IPS-NIHi7 (cell line): Measurements from ENCODE around the gene UBR4.
A peak's percentile ranks its signal among the peaks of the same experiment; 100 is the strongest.
"Not testable (repeated sequence)": the region's sequence is repeated elsewhere in the genome, so short reads cannot be mapped to it uniquely, and the experiment has no call there.

ENCODE experiments used
- DNase-seq: peaks from one replicate; pipeline ENCODE4 v3.0.0; 2012; ENCODE audit warnings: mixed read lengths; ENCODE audit errors: extremely low spot score

UBR4 gene

DNA sequence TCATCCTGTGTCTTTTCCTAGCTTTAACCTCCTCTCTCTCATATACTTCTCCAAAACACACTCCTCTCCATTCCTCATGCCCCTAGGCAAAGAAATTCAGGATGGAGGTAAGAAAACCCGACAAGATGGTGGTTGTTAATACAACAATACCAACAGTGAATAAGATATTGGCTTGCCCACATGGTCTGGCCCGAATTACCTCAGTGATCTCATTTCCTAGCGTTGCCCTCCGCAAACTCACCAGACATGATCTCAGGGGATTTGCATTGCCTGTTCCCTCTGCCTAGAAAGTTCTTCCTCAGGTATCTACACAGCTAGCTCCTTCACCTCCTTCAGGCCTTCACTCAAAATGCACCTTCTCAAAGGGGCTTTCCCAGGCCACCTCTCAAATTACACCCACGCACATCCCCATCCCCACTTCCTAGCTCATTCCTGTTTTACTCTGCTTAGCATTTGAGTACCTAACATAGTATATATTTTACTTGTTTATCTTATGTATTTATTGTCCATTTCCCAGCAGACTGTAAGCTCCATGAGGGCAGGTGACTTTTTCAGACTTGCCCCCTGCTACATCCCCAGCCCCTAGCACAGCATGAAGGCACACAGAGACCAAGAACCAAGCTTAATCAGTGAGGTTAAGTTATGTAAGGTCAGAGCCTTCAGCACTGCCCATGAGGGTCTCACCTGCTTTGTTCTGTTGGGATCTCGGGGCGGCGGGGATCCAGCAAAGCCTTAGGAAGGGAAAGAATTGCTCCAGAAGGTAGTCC lies 10.2 kb upstream of the UBR4 start:
- no peak for DNase-seq

DNA sequence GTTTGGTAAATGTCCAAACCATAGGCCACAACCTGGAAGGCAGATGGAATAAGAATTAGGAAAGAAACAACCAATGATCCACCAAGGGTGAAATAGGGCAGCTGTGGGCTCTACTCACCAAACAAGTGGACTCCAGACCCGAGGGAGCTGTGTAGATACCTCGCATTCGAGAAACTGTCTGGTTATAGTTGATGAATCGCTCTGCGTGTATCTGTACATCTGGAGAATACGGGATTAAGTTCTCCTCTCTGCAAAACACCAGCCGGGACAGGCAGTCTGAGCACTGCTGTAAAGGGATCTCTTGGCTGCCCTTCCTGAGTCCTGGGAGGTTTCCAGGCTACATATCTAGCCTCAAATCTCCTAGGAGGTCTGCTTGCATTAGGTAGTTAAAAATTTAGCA lies 9.4 kb upstream of the UBR4 start:
- DNase-seq: no peak

DNA sequence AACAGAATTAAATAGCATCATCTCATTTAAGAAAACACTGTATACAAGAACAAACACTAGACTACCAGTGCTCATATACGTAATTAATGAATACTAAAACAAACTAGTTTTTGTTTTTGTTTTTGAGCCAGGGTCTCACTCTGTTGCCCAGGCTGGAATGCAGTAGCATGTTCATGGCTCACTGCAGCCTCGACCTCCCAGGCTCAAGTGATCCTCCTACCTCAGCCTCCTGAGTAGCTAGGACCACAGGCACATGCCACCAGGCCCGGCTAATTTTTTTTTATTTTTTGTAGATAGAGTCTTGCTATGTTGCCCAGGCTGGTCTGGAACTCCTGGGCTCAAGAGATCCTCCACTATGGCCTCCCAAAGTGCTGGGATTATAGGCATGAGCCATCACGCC lies 6.5 kb upstream of the UBR4 start:
- not testable (repeated sequence) for DNase-seq

DNA sequence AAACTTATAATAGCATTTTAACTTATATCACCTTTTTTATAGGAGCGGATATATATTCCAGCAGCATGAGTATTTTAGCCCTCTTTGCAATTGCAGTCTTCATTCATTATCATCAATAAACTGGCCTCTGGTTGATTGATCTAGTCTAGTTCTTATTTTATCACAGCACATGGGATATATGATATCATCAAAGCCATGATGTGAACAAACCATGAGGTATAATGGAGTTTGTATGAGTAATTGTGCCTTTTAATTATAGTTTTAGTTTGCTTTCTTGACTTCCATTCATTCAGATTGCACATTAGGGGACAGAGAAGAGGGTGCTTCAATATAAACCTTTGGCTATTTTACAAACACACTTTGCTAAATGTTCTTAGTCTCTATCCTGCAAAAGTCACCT lies 3.5 kb upstream of the UBR4 start:
- no peak for DNase-seq

DNA sequence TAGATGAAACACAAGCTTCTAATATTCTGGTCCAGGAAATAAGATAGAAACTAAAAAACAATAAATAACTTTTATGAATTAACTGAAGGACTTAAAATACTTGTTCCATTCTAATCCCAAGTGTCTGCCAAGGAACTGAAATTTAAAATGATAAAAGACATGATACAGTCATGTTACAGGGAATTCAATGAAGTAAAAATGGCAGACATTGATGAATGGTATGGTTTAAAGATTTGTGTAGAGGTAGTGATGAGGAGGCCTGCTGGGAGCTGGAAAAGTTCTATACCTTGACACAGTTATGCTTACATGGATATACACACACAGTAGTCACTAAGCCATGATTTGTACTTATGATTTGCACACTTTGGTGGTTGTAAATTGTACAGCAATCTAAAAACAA lies 2.1 kb upstream of the UBR4 start:
- DNase-seq: no peak

DNA sequence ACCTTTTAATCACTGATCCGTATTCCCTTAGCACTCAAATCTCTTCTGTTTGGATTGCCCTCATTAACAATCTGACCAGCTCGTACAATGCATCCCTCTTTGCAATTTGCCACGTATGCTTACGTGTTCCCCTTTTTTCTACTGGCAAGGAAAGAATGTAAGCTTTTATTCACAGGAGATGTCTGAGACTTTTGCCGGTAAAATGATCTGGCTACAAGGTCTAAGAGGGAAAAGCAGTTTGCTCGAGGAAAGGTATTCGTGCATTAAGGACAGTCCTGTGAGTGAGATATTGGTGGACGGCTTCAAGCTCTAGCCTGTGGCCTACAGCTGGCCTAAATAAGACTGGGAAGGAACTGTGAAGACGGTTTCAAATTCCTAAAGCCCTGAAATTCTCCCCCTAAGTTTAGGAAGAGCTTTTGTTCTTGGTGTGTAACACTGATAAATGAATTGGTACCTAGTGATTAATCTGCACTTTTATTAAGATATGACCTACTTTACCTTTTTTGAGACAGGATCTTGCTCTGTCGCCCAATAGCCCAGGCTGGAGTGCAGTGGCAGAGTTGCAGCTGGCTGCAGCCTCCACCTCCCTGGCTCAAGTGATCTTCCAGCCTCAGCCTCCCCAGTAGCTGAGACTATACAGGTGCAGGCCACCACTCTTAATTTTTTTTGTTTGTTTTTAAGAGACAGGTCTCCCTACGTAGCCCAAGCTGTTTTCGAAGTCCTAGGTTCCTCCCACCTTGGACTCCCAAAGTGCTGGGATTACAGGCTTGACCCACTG lies 895 bp upstream of the UBR4 start:
- no peak for DNase-seq

DNA sequence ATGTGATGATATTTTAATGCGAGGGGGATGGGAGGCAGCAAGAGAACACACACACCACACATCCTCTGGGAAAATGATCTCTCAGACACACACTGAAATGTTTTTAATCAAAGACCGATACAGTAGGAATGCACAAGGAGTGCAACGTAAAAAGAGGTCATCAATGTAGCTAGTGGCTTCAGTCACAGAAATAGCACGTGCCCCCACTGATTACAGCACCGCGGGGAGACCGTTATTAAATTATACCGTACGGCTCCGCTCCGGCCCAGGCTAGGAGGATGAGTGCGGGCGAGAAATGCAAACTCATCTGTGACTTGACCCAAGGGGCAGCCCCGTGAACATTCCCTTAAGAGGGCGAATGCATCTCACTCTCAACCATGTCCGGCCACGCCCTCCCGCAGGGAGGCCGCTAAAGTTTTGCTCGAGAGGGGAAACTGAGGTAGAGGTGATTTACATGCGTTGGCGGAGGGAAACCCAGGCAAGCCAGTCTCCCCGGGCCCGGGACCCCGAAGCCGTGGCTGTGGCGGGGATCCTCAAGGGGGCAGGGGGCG lies 552 bp downstream of the UBR4 start:
- peak; percentile 48 for DNase-seq

DNA sequence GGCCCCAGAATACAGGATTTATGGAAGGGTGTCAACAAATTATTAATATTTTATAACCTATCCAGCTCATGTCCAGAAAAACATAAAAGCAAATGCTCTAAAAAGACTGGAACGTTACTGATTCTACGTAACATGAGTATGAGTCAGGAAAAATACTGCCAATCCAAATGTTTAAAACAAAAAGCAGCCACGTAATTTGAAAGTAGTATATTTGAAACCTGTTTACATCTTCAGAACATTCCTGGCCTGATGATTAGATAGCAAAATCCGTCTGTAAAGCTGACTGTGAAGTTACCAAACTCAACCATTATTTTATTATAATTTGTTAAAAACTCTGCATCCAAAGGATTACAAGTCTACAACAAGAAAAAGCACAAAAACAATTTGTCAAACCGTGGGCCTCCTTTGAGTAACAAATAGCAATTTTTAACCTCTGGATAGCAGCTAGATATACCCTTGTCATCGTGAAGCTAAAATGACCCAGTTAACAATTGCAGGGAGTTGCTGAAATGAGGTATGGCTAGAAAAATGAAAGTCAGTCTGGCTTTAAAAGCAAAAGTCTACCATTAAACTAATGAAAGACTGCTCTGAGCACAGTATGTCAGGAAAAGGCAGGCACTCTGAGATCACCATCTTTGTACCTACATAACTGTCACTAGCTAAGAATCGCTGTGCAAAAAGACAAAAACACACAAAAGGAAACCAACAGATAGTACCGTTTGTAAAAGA lies 1.2 kb downstream of the UBR4 start:
- no peak for DNase-seq

DNA sequence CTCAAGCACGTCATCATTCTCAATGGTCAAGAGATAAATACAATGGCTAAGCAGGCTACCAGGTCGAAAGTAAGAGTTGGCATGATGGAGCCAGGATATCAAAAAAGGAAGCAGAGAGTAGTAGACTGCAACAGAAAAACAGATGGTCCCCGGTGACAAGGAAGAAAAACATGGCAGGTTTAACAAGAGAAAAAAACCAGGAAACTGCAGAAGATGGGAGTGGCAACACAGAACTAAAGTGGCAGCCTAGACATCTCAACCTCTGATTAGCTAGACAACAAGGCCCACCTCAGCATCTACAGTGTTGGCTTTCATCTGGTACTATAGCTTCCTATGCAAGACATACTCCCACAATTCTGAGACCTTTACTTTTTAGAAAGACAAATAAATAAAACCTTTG lies 3.1 kb downstream of the UBR4 start:
- DNase-seq: no peak

DNA sequence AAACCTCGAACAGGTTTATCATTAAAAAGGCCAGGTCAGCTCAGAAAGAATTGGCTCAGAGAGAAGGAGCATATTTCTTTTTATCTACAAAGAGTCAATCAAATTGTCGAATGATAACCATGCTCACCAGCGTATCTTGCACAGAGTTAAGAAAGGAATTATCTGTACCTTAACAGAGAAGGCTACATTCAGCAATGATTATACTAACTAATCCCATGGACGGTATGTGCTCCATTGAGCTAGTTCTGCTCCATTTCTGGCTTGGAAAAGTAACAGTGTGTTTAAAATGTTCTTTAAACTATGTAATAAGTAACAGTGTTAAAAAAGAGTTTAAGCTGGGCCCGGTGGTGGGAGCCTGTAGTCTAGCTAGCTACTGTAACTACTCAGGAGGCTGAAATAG lies 4.2 kb downstream of the UBR4 start:
- no peak for DNase-seq

DNA sequence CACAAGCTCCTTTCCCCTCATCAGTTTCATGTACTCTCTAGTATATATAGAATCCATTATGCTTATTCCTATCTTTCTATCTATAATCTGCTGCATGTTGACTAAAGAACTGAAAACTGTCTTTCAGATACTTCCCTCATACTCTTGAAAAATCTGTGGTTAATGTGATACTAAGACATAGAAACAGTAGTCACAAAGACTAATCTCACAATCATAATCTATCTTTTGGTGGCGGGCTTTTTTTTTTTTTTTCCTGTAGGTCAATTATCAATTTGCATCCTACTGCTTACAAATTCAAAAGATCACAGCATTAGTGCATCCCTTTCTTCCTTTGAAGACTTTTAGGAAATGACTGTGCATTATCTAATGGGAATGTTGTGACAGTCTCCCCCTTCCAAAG lies 4.7 kb downstream of the UBR4 start:
- no peak for DNase-seq

DNA sequence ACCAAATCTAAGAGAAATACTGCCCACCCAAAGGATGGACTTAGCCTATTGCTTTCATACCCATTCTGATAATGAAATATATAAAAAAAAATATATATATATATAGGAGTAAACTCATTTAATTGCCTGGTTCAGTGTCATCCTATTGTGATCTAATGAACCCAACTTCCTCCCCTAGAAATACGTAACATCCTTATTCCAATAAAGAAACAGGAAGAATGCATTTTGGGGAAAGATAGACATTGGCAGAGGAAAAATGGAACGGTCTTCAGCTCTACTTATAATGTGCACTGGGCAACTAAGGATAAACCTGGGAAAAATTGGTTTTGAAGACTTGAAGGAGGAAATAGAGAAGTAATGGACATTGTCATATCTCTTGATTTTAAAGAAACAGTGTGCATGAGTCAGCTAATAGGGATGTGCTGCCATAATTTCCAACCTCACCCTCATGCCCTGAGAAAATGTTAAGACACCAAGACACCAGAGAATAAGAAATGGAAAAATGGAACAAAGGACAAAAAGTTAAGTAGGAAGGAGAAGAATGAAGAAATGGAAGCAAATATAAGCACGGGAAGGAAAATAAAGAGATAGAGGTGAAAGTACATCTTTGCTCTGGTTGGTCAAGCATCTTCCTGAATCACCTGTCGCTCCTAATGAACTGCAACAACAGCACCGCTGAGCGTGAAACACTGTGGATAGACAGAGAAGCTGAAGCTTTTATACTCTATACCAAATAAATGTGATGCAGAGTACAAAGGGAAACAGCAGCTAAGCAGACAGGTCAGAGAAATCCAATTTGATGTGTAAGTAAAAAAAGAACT lies 5.4 kb downstream of the UBR4 start:
- DNase-seq: no peak

DNA sequence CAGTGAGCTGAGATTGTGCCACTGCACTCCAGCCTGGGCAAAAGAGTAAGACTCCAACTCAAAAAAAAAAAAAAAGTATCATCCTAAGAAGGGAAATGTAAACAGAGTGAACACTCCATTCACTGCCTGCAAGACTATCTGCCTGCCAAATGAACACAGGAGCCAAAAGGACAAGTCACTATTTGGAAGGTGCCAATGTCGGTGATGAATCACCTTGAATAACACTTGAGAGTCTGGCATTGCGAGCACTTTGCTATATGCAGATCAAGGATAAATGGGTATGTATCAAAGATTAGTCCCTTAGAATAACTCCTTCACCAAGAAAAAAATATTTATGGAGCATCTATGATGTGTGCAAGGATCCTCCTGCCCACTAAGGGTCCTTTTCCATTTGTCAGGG lies 6.6 kb downstream of the UBR4 start:
- DNase-seq: no peak

DNA sequence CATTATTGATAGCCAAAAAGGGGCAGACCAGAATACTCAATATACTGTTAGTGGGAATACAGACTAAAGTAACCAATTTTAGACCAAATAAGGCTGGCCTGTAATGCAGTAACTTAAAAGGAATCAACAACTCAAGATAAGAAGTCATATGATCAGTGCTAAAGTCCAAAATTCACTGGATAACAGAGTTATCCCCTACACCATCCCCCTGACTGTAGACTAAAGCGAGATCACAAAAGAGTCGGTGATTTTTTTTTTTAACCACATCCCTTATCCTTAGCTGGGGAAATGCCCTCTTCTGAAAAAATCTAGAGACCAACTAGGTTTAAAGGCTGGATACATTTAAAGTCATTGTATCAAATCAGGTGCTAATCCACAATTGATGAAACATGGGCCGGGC lies 7.7 kb downstream of the UBR4 start:
- DNase-seq: no peak

DNA sequence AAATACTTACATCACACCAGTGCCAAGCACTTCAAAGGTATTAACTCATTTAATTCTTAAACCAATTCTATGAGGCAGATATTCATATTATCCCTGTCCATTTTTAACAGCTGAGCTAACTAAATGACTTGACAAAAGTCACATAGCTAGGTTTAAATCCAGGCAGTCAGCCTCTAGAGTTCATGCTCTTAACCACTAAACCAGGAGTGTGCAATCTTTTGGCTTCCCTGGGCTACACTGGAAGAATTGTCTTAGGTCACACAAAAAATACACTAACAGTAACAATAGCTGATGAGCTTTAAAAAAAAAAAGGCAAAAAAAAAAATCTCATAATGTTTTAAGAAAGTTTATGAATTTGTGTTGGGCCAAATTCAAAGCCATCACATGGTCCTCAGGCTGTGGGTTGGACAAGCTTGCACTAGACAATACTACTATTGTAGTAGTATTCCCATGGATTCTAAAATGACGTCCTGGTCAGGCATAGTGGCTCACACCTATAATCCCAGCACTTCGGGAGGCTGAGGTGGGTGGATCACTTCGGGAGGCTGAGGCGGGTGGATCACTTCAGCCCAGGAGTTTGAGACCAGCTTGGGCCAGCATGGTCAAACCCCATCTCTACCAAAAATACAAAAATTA lies 10.0 kb downstream of the UBR4 start:
- no peak for DNase-seq

DNA sequence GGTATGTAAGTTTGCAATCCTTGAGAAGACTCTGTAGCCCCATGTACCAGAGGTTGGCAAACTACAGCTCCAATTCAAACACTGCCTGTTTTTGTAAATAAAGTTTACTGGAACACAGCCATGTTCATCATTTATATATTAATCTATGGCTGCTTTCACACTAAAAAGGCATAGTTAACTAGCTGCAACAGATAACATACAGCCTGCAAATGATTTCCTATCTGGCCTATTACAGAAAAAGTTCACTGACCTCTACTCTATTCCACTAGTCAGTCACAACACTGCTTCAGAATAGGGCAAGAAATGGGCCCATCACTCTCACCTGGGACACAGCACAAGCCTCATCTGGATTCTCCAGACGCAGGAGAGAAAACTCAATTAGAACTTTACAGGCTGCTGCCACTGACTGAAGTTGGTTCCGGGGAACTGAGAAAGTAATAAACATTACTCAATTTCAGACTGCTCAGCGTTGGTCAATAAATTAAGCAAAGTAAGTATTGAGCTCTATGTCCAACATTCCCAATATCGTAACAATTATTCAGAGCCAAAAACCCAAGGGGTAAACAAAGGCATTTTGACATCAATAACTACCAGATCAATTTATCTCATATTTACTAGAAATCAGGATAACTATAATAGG lies 10.6 kb downstream of the UBR4 start:
- DNase-seq: no peak

DNA sequence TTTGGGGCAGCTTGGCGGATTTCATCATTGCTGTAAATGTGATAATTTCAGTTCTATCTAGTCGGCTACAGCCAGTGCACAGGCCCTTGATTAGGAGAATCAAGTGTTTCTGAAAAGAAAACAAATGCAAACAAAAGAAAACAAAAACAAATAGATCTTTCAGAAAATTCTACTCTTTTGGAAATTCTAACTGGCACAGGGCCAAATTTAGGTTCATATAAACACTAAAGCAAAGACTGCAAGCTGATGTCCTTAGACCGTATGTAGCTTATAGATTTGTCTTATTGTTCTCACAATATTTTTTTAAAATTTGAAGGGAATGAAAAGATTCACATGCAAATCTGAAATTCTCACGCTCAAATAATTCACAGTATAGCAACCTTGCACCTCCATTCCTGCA lies 11.2 kb downstream of the UBR4 start:
- DNase-seq: no peak

DNA sequence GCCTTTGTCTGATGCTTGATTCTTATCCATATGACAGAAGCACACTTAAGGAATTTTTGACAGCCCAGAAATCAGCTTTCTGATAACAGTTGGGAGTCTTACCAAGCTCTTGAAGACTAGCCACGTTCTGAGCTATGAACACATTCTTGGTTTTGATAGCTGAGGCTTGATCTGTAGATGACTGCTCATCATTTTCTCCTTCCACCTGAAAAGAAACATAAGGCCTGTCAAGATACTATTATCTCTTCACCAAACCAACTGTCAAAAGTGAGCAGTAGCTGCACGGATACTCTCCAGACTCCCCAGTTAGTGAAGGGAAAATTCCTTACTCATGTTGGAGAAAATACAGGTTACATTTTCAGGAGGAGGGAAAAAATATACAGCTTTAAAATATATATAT lies 12.2 kb downstream of the UBR4 start:
- no peak for DNase-seq

DNA sequence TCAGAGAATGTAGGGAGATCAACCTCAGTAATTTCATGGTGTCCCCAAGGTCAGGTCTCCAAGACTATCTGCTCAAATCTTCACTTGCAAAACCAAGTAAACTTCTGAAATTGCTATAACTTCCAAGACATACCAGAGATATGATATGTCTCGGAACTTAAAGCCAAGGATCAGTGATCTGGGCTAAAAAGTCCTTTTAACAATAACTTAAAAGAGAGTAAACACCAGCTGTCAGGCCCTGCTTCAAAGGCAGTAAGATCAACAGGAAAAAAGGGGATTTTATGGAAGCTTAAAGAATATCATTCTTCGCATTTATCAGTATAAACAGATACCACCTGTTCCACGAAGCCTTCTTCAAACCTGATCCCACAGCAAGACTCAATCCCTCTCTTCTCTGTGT lies 13.7 kb downstream of the UBR4 start:
- DNase-seq: no peak

DNA sequence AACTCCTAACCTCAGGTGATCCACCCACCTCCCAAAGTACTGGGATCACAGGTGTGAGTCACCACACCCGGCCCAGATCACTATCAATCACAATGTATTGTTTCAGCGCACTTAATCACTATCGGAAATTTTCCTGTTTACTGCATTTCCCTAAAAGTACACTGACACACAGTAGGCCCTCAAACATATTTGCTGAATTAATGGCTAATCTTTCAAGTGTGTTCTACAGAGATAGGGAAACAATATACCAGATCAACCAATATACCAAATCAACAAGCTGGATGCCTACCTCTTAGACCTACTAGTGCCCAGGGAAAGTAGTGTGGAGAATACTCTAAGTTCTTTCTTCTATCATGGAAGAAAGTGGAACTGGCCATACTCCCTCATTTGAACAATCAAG lies 17.1 kb downstream of the UBR4 start:
- no peak for DNase-seq

DNA sequence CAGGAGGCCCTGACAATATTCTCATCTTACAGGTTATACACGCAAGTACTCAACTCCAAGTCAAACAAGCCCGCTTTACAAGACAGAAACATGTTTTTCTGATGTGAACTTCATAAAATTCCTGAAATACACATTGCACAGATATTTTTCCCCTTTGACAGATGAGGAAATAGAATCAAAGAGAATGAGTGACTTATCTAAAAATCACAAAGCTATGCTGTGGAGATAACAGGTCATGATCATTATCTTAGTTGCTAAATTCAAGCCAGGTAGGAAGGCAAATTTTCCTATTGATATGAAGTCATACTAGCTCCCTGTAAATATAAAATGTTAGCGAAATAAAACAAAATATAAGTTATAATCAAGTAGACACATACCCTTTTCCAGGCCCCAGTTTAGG lies 18.3 kb downstream of the UBR4 start:
- no peak for DNase-seq
